GM20000 (cell line): ENCODE results near the gene PPM1M.

Experiments
- DNase-seq: peaks from one replicate; pipeline ENCODE4 v3.0.0; 2012; ENCODE audit warnings: low spot score
- TF ChIP-seq, protein P1 (sequence below): IDR thresholded peaks from 2 replicates; pipeline ENCODE4 v1.5.1; 2012; ENCODE audit warnings: mild to moderate bottlenecking, control low read depth; ENCODE audit errors: extremely low read depth, missing control alignments

PPM1M gene

GRCh38 chr3:52297242-52298148 is 51.9 kb downstream of the PPM1M start:
- DNase-seq, result no peak
- TF ChIP-seq, protein P1, sequence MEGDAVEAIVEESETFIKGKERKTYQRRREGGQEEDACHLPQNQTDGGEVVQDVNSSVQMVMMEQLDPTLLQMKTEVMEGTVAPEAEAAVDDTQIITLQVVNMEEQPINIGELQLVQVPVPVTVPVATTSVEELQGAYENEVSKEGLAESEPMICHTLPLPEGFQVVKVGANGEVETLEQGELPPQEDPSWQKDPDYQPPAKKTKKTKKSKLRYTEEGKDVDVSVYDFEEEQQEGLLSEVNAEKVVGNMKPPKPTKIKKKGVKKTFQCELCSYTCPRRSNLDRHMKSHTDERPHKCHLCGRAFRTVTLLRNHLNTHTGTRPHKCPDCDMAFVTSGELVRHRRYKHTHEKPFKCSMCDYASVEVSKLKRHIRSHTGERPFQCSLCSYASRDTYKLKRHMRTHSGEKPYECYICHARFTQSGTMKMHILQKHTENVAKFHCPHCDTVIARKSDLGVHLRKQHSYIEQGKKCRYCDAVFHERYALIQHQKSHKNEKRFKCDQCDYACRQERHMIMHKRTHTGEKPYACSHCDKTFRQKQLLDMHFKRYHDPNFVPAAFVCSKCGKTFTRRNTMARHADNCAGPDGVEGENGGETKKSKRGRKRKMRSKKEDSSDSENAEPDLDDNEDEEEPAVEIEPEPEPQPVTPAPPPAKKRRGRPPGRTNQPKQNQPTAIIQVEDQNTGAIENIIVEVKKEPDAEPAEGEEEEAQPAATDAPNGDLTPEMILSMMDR, result no peak

- DNase-seq, result no peak
- TF ChIP-seq, protein P1, result no peak
These were observed 52.9 kb downstream of the PPM1M start for GRCh38 chr3:52298149-52299098.

- DNase-seq, result no peak
- TF ChIP-seq, protein P1, result no peak
These were observed 53.8 kb downstream of the PPM1M start for GRCh38 chr3:52299247-52299878.
